Measurements from ENCODE around the gene POLR2A. TPM values are rescaled to one million over a fixed set of nuclear protein-coding genes. Genes with fewer than 3 reads are reported as not detected.

The POLR2A gene
- polyA plus RNA-seq, 1 donor from 2014 or later: 9.1 TPM

DNA sequence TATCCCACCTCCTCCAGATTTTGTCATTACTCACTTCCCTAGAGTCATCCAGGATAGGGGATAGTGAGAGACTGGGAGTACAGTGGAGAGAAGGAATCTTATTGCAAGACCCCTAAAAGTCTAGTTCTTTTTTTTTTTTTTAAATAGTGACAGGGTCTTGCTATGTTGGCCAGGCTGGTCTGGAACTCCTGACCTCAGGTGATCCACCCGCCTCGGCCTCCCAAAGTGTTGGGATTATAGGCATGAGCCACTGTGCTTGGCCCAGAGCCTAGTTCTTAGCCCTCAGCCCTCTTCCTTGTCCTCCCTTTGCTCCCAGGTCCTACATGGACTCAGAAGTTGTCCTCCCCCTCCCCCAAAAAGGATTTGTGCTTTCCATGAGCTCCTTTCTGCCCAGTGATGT lies 42.0 kb upstream of the POLR2A start:
- H3K9ac ChIP-seq (ENCODE audit: low read length): peak overlapping the region; percentile 97
- no peaks in the 10 kb centered on the region for H3K36me3 ChIP-seq (ENCODE audit: insufficient read depth, low read length)
- peak overlapping the region; percentile 99 for H3K27ac ChIP-seq (ENCODE audit: low read length)
- no peaks in the 10 kb centered on the region for H3K9me3 ChIP-seq (ENCODE audit: low read length)
- H3K4me3 ChIP-seq (ENCODE audit: low read length): peak overlapping the region; percentile 85
- peak overlapping the region; percentile 79 for H3K4me2 ChIP-seq (ENCODE audit: low read length)
- TF ChIP-seq RAD21 (conservative IDR thresholded peaks at IDR 0.05) (no peak), EP300 (conservative IDR thresholded peaks at IDR 0.05; ENCODE audit: poor library complexity, severe bottlenecking) (no peak), EZH2 (IDR thresholded peaks at IDR 0.05; ENCODE audit: borderline replicate concordance, insufficient read depth, low read length, poor library complexity, severe bottlenecking) (no peak), MXI1 (conservative IDR thresholded peaks at IDR 0.05; ENCODE audit: poor library complexity, severe bottlenecking) (no peak), REST (IDR thresholded peaks at IDR 0.05; ENCODE audit: borderline replicate concordance) (no peak), TAF1 (IDR thresholded peaks at IDR 0.05; ENCODE audit: low read depth) (no peak), POLR2AphosphoS5 (IDR thresholded peaks at IDR 0.05) (no peak), SMC3 (conservative IDR thresholded peaks at IDR 0.05; ENCODE audit: poor library complexity) (no peak)
- TF ChIP-seq, protein P1, sequence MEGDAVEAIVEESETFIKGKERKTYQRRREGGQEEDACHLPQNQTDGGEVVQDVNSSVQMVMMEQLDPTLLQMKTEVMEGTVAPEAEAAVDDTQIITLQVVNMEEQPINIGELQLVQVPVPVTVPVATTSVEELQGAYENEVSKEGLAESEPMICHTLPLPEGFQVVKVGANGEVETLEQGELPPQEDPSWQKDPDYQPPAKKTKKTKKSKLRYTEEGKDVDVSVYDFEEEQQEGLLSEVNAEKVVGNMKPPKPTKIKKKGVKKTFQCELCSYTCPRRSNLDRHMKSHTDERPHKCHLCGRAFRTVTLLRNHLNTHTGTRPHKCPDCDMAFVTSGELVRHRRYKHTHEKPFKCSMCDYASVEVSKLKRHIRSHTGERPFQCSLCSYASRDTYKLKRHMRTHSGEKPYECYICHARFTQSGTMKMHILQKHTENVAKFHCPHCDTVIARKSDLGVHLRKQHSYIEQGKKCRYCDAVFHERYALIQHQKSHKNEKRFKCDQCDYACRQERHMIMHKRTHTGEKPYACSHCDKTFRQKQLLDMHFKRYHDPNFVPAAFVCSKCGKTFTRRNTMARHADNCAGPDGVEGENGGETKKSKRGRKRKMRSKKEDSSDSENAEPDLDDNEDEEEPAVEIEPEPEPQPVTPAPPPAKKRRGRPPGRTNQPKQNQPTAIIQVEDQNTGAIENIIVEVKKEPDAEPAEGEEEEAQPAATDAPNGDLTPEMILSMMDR (IDR thresholded peaks at IDR 0.05; ENCODE audit: poor library complexity, severe bottlenecking): no peak
- H2AFZ ChIP-seq (ENCODE audit: low read depth, low read length): no peak overlapping the region
- no peaks in the 10 kb centered on the region for H3K79me2 ChIP-seq (replicated peaks; ENCODE audit: insufficient read depth, low read length)
- H3K9me2 ChIP-seq (ENCODE audit: insufficient read depth, low read length): no peaks in the 10 kb centered on the region
- H3K27me3 ChIP-seq (ENCODE audit: insufficient read depth, low read depth, low read length): peaks cover 38% of the 10 kb centered on the region
- peaks cover 4% of the 10 kb centered on the region for H3F3A ChIP-seq (ENCODE audit: insufficient read depth, low read length, poor library complexity, severe bottlenecking)
- no peaks in the 10 kb centered on the region for H4K20me1 ChIP-seq (ENCODE audit: insufficient read depth)

DNA sequence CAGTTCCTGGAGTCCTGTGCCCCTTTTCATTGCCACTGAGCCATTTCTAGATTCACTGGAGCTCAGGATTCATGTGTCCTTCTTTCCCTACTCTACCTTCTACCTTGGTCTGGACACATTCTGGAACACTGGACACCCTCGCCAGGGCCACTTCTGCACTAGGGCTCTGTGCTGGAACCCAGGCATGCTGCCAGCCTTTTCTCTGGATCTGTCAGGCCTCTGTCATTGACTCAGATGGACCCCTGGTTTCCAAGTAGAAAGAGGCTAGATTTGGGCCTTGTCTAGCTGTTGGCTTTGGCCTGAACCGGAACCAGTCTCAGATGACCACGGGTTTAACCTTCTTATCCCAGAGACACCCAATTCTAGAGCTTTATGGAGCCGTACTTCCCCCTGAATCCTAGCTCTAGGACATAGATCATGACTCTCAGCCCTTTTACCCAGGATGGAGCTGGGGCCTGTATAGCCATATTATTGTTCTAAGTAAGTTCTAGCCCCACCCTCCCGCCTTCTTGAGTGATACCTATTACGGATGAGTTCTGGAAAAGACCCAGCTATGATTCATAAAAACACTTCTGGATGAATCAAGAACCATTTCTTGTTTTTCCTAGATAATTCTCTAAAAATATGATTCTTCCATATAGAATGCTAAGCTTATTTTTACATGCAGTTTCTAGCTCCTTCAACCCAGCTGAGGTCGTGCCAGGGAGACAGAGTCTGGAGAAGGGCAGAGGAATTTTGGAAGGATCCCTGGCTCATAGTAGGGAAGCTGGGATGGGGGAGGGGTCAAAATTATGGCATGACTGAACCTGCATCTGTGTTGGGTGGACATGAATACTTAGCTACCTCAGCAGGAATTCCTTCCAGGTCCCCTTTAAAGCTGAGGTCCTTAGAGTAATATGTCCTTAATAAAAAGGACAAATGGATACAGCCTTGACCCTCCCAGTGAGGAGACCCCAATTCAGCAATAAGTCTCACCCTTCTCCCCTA lies 40.4 kb upstream of the POLR2A start:
- TF ChIP-seq REST (IDR thresholded peaks at IDR 0.05; ENCODE audit: borderline replicate concordance): no peak
- TF ChIP-seq POLR2AphosphoS5 (IDR thresholded peaks at IDR 0.05): no peak
- TF ChIP-seq, protein P1 (IDR thresholded peaks at IDR 0.05; ENCODE audit: poor library complexity, severe bottlenecking): no peak
- TF ChIP-seq MXI1 (conservative IDR thresholded peaks at IDR 0.05; ENCODE audit: poor library complexity, severe bottlenecking): no peak
- TF ChIP-seq TAF1 (IDR thresholded peaks at IDR 0.05; ENCODE audit: low read depth): no peak
- no peaks in the 10 kb centered on the region for H3K9me3 ChIP-seq (ENCODE audit: low read length)
- H3K4me3 ChIP-seq (ENCODE audit: low read length): no peak overlapping the region
- no peaks in the 10 kb centered on the region for H3F3A ChIP-seq (ENCODE audit: insufficient read depth, low read length, poor library complexity, severe bottlenecking)
- peaks cover 24% of the 10 kb centered on the region for H3K27me3 ChIP-seq (ENCODE audit: insufficient read depth, low read depth, low read length)
- no peak overlapping the region for H3K27ac ChIP-seq (ENCODE audit: low read length)
- no peaks in the 10 kb centered on the region for H3K36me3 ChIP-seq (ENCODE audit: insufficient read depth, low read length)
- no peak overlapping the region for H3K4me2 ChIP-seq (ENCODE audit: low read length)
- H2AFZ ChIP-seq (ENCODE audit: low read depth, low read length): no peak overlapping the region
- H3K79me2 ChIP-seq (replicated peaks; ENCODE audit: insufficient read depth, low read length): no peaks in the 10 kb centered on the region
- no peak overlapping the region for H3K9ac ChIP-seq (ENCODE audit: low read length)
- no peaks in the 10 kb centered on the region for H4K20me1 ChIP-seq (ENCODE audit: insufficient read depth)
- no peaks in the 10 kb centered on the region for H3K9me2 ChIP-seq (ENCODE audit: insufficient read depth, low read length)

All from neural cell (in vitro differentiated cells).